GM12878 (cell line): ENCODE results near the gene CTCFL. TPM values are rescaled to one million over a fixed set of nuclear protein-coding genes. Genes with fewer than 3 reads are reported as not detected.

Experiments used
- ATAC-seq: fragments of 200-7000 bp; cut with Tn5 transposase; 3 replicates; pipeline ENCODE4 v1.9.1; 2020; ENCODE audit warnings: mild to moderate bottlenecking, moderate library complexity
- BruUV-seq: library from RNA; stranded (reverse); fragments of 400-500 nt; replicated peaks from 2 replicates; lab custom pipeline; 2021; lab: Mats Ljungman, UMichigan
- CTCF ChIA-PET: fragments of 300-600 bp; sonication (Branson Sonifier 250); formaldehyde crosslinking; extraction: SDS; loops from one replicate; lab custom pipeline; 2021; ENCODE audit warnings: inconsistent platforms; lab: Yijun Ruan, JAX
- POLR2A ChIA-PET: fragments of 350-600 bp; formaldehyde crosslinking; extraction: SDS; loops from one replicate; lab custom pipeline; 2021; ENCODE audit warnings: inconsistent platforms; lab: Charles Lee
- RAD21 ChIA-PET: fragments of 300-600 bp; sonication (Branson Sonifier 250); formaldehyde crosslinking; loops from one replicate; lab custom pipeline; 2023; ENCODE audit warnings: antibody characterized with exemption; ENCODE audit not compliant: unreplicated experiment; lab: Charles Lee
- SMC1A ChIA-PET: fragments of 300-600 bp; sonication (Branson Sonifier 250); formaldehyde crosslinking; loops from one replicate; lab custom pipeline; 2023; ENCODE audit not compliant: unreplicated experiment, uncharacterized antibody; lab: Charles Lee
- DNase-seq: peaks from one replicate; pipeline ENCODE4 v3.0.0-alpha.2; 2011; ENCODE audit warnings: low read depth, low spot score
- FAIRE-seq: peaks from 3 replicates; lab custom pipeline; 2011; peaks lifted over from hg19 to GRCh38; lab: Jason Lieb, UNC
- H2AFZ ChIP-seq: 2 replicates; pipeline ENCODE4 v1.6.0; 2011; ENCODE audit warnings: low read depth, low read length, control low read depth; ENCODE audit not compliant: control insufficient read depth
- H3K27ac ChIP-seq: 2 replicates; pipeline ENCODE4 v1.5.1; 2011; ENCODE audit warnings: control low read depth; ENCODE audit not compliant: control insufficient read depth, insufficient read depth
- H3K27me3 ChIP-seq, 2 experiments: replicated peaks in 1 of 2; 2 replicates each; pipeline versions ENCODE4 v1.6.0 to v1.6.1; 2011; ENCODE audit warnings: low read length in 1 of 2; ENCODE audit not compliant: control insufficient read depth in 2 of 2, insufficient read depth in 2 of 2
- H3K36me3 ChIP-seq, 2 experiments: 2 replicates each; pipeline ENCODE4 v1.5.1; 2011; ENCODE audit warnings: low read length in 1 of 2; ENCODE audit not compliant: control insufficient read depth in 2 of 2, insufficient read depth in 2 of 2
- H3K4me1 ChIP-seq: 2 replicates; pipeline ENCODE4 v1.6.1; 2011; ENCODE audit warnings: mild to moderate bottlenecking, low read length, moderate library complexity, mixed read lengths; ENCODE audit not compliant: control insufficient read depth, insufficient read depth
- H3K4me2 ChIP-seq: 2 replicates; pipeline ENCODE4 v1.6.0; 2011; ENCODE audit warnings: control low read depth; ENCODE audit not compliant: control insufficient read depth, insufficient read depth
- H3K4me3 ChIP-seq: fragments of 200-600 bp; sonication (generic); 2 replicates; pipeline ENCODE4 v1.5.1; 2016
- H3K79me2 ChIP-seq: 2 replicates; pipeline ENCODE4 v1.6.0; 2011; ENCODE audit warnings: low read length; ENCODE audit not compliant: control insufficient read depth, insufficient read depth
- H3K9ac ChIP-seq: 2 replicates; pipeline ENCODE4 v1.8.0; 2011; ENCODE audit warnings: low read length, control low read depth, mixed read lengths; ENCODE audit not compliant: control insufficient read depth, insufficient read depth
- H3K9me3 ChIP-seq: replicated peaks from 3 replicates; pipeline ENCODE4 v1.5.1; 2011; ENCODE audit warnings: mild to moderate bottlenecking, low read length; ENCODE audit not compliant: control insufficient read depth, insufficient read depth
- H4K20me1 ChIP-seq: 2 replicates; pipeline ENCODE4 v1.6.0; 2011; ENCODE audit not compliant: control insufficient read depth, insufficient read depth
- CTCF ChIP-seq, 3 experiments: IDR thresholded peaks in 2 of 3; conservative IDR thresholded peaks in 1 of 3; 2 replicates each; pipeline ENCODE4 v1.5.1; 2011; ENCODE audit warnings: low read depth in 3 of 3, low read length in 3 of 3, mild to moderate bottlenecking in 3 of 3, control low read depth in 2 of 3, moderate library complexity in 2 of 3, inconsistent platforms in 1 of 3, mixed read lengths in 1 of 3; ENCODE audit not compliant: control insufficient read depth in 2 of 3, insufficient read depth in 1 of 3; ENCODE audit errors: extremely low read depth in 1 of 3
- HDAC6 ChIP-seq: fragments of 200-600 bp; sonication (generic); IDR thresholded peaks from one replicate; pipeline ENCODE4 v1.8.0; 2017; ENCODE audit warnings: antibody characterized with exemption; ENCODE audit not compliant: unreplicated experiment
- MYC ChIP-seq: IDR thresholded peaks from 2 replicates; pipeline ENCODE4 v1.6.1; 2011; ENCODE audit warnings: mild to moderate bottlenecking, low read length, moderate library complexity, inconsistent platforms; ENCODE audit not compliant: insufficient read depth, insufficient replicate concordance, insufficient read length, severe bottlenecking
- SPI1 ChIP-seq: IDR thresholded peaks from 2 replicates; pipeline ENCODE4 v1.6.1; 2011; ENCODE audit warnings: low read depth, mild to moderate bottlenecking, low read length, moderate library complexity, borderline replicate concordance; ENCODE audit not compliant: insufficient read depth
- WGBS: methylation state at CpG from one replicate; pipeline ENCODE4 v1.1.6; 2016; ENCODE audit warnings: low lambda C conversion rate; ENCODE audit not compliant: insufficient replicate concordance, insufficient coverage; ENCODE audit errors: missing lambda C conversion rate; 5-methylcytosine and 5-hydroxymethylcytosine counted together
- in situ Hi-C: fragments of 300-500 bp; cut with MboI; formaldehyde crosslinking; loops from 9 replicates; pipeline ENCODE4 v1.14.3; 2018; ENCODE audit warnings: mixed read lengths
- intact Hi-C: fragments of 100-400 bp; cut with micrococcal nuclease; formaldehyde crosslinking; loops from one replicate; pipeline ENCODE4 v1.14.2; 2022; ENCODE audit not compliant: unreplicated experiment
- polyA plus RNA-seq, 11 experiments: library from polyadenylated mRNA; depleted of rRNA in 4 of 11; unstranded in 6 of 11; stranded (reverse) in 5 of 11; fragments of >200 nt; fragmentation: Nextera tagmentation in 4 of 11; fragmentation: Illumina TruSeq in 1 of 11; extraction: Ambion mirVana in 4 of 11; extraction: Trizol in 1 of 11; gene quantifications; 1 replicate in 1 of 11; 2 replicates in 10 of 11; pipeline versions ENCODE4 v1.2.1 to v1.2.3, GENCODE V29; 2011 to 2016; ENCODE audit warnings: inconsistent platforms in 2 of 11, missing spikeins in 2 of 11, low read depth in 1 of 11
- total RNA-seq, 4 experiments: library from RNA; depleted of rRNA in 3 of 4; stranded (reverse); fragments of >200 nt in 3 of 4; fragmentation: Illumina TruSeq in 1 of 4; extraction: Trizol in 1 of 4; gene quantifications; 2 replicates each; pipeline versions ENCODE4 v1.2.1 to v1.2.3, GENCODE V29; 2013 to 2021

Gene CTCFL
- total and polyA plus RNA-seq, 10 of the 15 experiments (the other 5 are each of a cell fraction or from before 2014, with no cell fraction given): 0.06 to 0.20 (median 0.11) TPM; not detected in 4

- ChIA-PET RAD21 (no interaction called here), SMC1A (interaction anchor here (1.5 kb wide), 1 partner anchor 12 kb away, joined by 3 read pairs; no protein-coding TSS in a partner anchor), CTCF (interaction anchor here (1.3 kb wide), 1 partner anchor 52 kb away, joined by 3 read pairs; no protein-coding TSS in a partner anchor), POLR2A (no interaction called here)
- 0 out of 6 replicates have a peak, but pooled peaks of 1 of the 3 experiments have one; percentile 20 for TF ChIP-seq CTCF (IDR thresholded peaks at IDR 0.05 in 2 of 3, conservative IDR thresholded peaks at IDR 0.05 in 1 of 3; ENCODE audit: control insufficient read depth in 2 of 3, extremely low read depth in 1 of 3, insufficient read depth in 1 of 3, low read depth in 3 of 3, low read length in 3 of 3)
- no peak for TF ChIP-seq SPI1
- in situ Hi-C loops: no loop called here
- Histone ChIP-seq H3K79me2 (no peaks in the 10 kb centered on the region), H3K4me3 (no peak overlapping the region), H3K9ac (no peak overlapping the region), H3K36me3 (no peaks in the 10 kb centered on the region), H3K27me3 (peaks cover 0 to 4% of the 10 kb centered on the region in 2 experiments; a peak in 2 of 4 replicates), H2AFZ (no peak overlapping the region), H3K4me2 (no peak overlapping the region), H4K20me1 (no peaks in the 10 kb centered on the region), H3K9me3 (no peaks in the 10 kb centered on the region), H3K4me1 (no peaks in the 10 kb centered on the region), H3K27ac (no peak overlapping the region)
- BruUV-seq: no TSS peak
- WGBS: 40% methylated on average over 5 of the region's 5 CpGs
- FAIRE-seq (no peak), DNase-seq (no peak), ATAC-seq (no peak)
- intact Hi-C loops: no loop called here
Observed at GRCh38 chr20:57573894-57574293, 49.0 kb upstream of the CTCFL start.

- Histone ChIP-seq H3K4me3 (no peak overlapping the region), H3K9ac (no peak overlapping the region), H3K9me3 (no peaks in the 10 kb centered on the region), H3K27me3 (peaks cover 0 to 6% of the 10 kb centered on the region in 2 experiments; a peak in 3 of 4 replicates), H4K20me1 (no peaks in the 10 kb centered on the region), H3K36me3 (no peaks in the 10 kb centered on the region), H3K4me2 (no peak overlapping the region), H3K79me2 (no peaks in the 10 kb centered on the region), H3K4me1 (no peaks in the 10 kb centered on the region), H3K27ac (no peak overlapping the region), H2AFZ (no peak overlapping the region)
- intact Hi-C loops (no loop called here), in situ Hi-C loops (no loop called here)
- no TSS peak for BruUV-seq
- WGBS: 36% methylated on average over 12 of the region's 12 CpGs
- DNase-seq (no peak), FAIRE-seq (no peak), ATAC-seq (no peak)
- ChIA-PET POLR2A (no interaction called here), SMC1A (interaction anchor here (1.5 kb wide), 1 partner anchor 11 kb away, joined by 3 read pairs; no protein-coding TSS in a partner anchor), CTCF (interaction anchor here (0.7 kb wide), 1 partner anchor 486 kb away, joined by 3 read pairs; no protein-coding TSS in a partner anchor), RAD21 (no interaction called here)
- TF ChIP-seq HDAC6 (no peak), MYC (no peak)
Observed at GRCh38 chr20:57573242-57573641, 48.3 kb upstream of the CTCFL start.
